Measurements from ENCODE around the gene GCK.

DNA sequence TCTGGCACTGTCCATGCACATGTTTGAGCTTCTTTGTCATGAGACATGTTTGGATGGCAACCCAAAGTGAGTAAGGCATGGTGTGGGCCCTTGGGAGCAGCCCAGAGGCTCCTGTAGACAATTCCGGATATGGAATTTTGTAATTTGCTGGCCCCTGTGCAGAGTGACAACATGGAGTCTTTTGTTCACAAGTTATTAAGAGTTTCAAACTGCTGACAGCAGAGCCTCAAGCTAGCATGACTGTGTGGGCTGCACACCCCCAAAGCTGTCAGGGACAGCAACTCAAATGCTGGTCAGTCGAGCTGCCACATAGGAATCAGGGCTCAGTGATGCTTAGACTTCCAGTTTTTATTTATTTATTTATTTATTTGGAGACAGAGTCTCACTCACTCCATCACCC, 41.1 kb downstream of the GCK start:
- no peak for TF ChIP-seq POLR2A (IDR thresholded peaks at IDR 0.05)
- TF ChIP-seq, protein P1, sequence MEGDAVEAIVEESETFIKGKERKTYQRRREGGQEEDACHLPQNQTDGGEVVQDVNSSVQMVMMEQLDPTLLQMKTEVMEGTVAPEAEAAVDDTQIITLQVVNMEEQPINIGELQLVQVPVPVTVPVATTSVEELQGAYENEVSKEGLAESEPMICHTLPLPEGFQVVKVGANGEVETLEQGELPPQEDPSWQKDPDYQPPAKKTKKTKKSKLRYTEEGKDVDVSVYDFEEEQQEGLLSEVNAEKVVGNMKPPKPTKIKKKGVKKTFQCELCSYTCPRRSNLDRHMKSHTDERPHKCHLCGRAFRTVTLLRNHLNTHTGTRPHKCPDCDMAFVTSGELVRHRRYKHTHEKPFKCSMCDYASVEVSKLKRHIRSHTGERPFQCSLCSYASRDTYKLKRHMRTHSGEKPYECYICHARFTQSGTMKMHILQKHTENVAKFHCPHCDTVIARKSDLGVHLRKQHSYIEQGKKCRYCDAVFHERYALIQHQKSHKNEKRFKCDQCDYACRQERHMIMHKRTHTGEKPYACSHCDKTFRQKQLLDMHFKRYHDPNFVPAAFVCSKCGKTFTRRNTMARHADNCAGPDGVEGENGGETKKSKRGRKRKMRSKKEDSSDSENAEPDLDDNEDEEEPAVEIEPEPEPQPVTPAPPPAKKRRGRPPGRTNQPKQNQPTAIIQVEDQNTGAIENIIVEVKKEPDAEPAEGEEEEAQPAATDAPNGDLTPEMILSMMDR (IDR thresholded peaks at IDR 0.05) = no peak

Measured in adrenal gland (tissue), 5 donors.